Measurements from ENCODE around the gene MIF.

DNA sequence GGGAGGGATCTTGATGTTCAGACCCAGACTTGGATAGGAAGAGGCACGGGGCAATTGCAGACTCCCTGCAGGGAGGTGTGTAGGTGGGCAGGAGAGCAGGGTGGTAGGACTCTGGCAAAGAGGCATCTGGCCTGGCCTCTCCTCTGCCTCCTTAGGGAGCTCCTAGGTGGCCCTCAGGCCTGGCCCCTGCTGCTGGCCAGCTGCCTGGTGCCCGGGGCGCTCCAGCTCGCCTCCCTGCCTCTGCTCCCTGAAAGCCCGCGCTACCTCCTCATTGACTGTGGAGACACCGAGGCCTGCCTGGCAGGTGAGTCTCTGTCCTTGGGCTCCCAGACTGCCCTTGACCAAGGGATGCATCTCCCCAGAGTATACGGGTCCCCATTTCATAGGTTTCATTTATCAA is 16.6 kb upstream of the MIF start:
- TF ChIP-seq YY1 (IDR thresholded peaks at IDR 0.05; ENCODE audit: insufficient read depth, insufficient read length) (no peak), SUZ12 (IDR thresholded peaks at IDR 0.05; ENCODE audit: extremely low read depth, insufficient read depth, insufficient read length) (no peak)

Measured in NT2/D1 (cell line).